PC-3 (cell line): ENCODE results near the gene FLAD1. TPM values are rescaled to one million over a fixed set of nuclear protein-coding genes. Genes with fewer than 3 reads are reported as not detected.

Experiments
- ATAC-seq: fragments of 200-7000 bp; cut with Tn5 transposase; 2 replicates; pipeline ENCODE4 v1.9.1; 2020; ENCODE audit warnings: mild to moderate bottlenecking, moderate library complexity
- BruUV-seq: library from RNA; stranded (reverse); fragments of 400-500 nt; replicated peaks from 2 replicates; lab custom pipeline; 2021; lab: Mats Ljungman, UMichigan
- CTCF ChIA-PET: fragments of 300-600 bp; sonication (Branson Sonifier 250); formaldehyde crosslinking; loops from one replicate; lab custom pipeline; 2022; ENCODE audit warnings: antibody characterized with exemption; lab: Charles Lee
- POLR2A ChIA-PET: fragments of 300-600 bp; sonication (Branson Sonifier 250); formaldehyde crosslinking; loops from one replicate; lab custom pipeline; 2022; ENCODE audit warnings: antibody characterized with exemption; ENCODE audit not compliant: unreplicated experiment; lab: Charles Lee
- DNase-seq: peaks from one replicate; pipeline ENCODE4 v3.0.0-alpha.2; 2015
- H2AFZ ChIP-seq: fragments of 300-600 bp; sonication (generic); 2 replicates; pipeline ENCODE4 v1.6.0; 2016; ENCODE audit warnings: antibody characterized with exemption, low read length
- H3F3A ChIP-seq: fragments of 300-600 bp; sonication (generic); one replicate; pipeline ENCODE4 v1.6.0; 2017; ENCODE audit warnings: antibody characterized with exemption, low read length, control low read depth, mild to moderate bottlenecking; ENCODE audit not compliant: unreplicated experiment
- H3K27ac ChIP-seq: fragments of 300-600 bp; sonication (generic); 2 replicates; pipeline ENCODE4 v1.5.1; 2016; ENCODE audit warnings: mild to moderate bottlenecking, low read length
- H3K27me3 ChIP-seq: fragments of 300-600 bp; sonication (generic); 2 replicates; pipeline ENCODE4 v1.6.1; 2016; ENCODE audit warnings: low read length, mixed read lengths
- H3K36me3 ChIP-seq: fragments of 300-600 bp; sonication (generic); 2 replicates; pipeline ENCODE4 v1.6.1; 2016; ENCODE audit warnings: low read depth, mixed run types, low read length, mixed read lengths
- H3K4me1 ChIP-seq: fragments of 300-600 bp; sonication (generic); 2 replicates; pipeline ENCODE4 v1.5.1; 2016; ENCODE audit warnings: low read length; ENCODE audit not compliant: insufficient read depth
- H3K4me2 ChIP-seq: fragments of 300-600 bp; sonication (generic); 2 replicates; pipeline ENCODE4 v1.6.0; 2016; ENCODE audit warnings: low read length
- H3K4me3 ChIP-seq: fragments of 300-600 bp; sonication (generic); 2 replicates; pipeline ENCODE4 v1.5.1; 2016; ENCODE audit warnings: mild to moderate bottlenecking, low read length, mixed read lengths
- H3K79me2 ChIP-seq: fragments of 300-600 bp; sonication (generic); 2 replicates; pipeline ENCODE4 v1.6.1; 2017; ENCODE audit warnings: low read length, mixed read lengths
- H3K9ac ChIP-seq: fragments of 300-600 bp; sonication (generic); 2 replicates; pipeline ENCODE4 v1.6.0; 2016; ENCODE audit warnings: mild to moderate bottlenecking, low read length
- H3K9me2 ChIP-seq: fragments of 300-600 bp; sonication (generic); replicated peaks from 2 replicates; pipeline ENCODE4 v1.6.1; 2016; ENCODE audit warnings: mixed run types, low read length, mixed read lengths
- H3K9me3 ChIP-seq: fragments of 300-600 bp; sonication (generic); 2 replicates; pipeline ENCODE4 v1.6.1; 2016; ENCODE audit warnings: low read length, mixed read lengths
- H4K20me1 ChIP-seq: fragments of 300-600 bp; sonication (generic); 2 replicates; pipeline ENCODE4 v1.6.1; 2016; ENCODE audit warnings: low read length, mixed read lengths
- CTCF ChIP-seq: fragments of 300-600 bp; sonication (generic); conservative IDR thresholded peaks from 2 replicates; pipeline ENCODE4 v1.5.1; 2017; ENCODE audit warnings: antibody characterized with exemption, low read depth, mild to moderate bottlenecking, low read length
- EZH2 ChIP-seq: fragments of 300-600 bp; sonication (generic); IDR thresholded peaks from one replicate; pipeline ENCODE4 v1.6.1; 2017; ENCODE audit warnings: antibody characterized with exemption, mild to moderate bottlenecking, low read length; ENCODE audit not compliant: unreplicated experiment
- EZH2phosphoT487 ChIP-seq: fragments of 300-600 bp; sonication (generic); IDR thresholded peaks from 2 replicates; pipeline ENCODE4 v1.6.1; 2018; ENCODE audit warnings: mild to moderate bottlenecking, antibody characterized with exemption, low read length, borderline replicate concordance
- intact Hi-C: fragments of 100-400 bp; cut with micrococcal nuclease; formaldehyde crosslinking; loops from 2 replicates; pipeline ENCODE4 v1.9.0; 2023
- total RNA-seq: library from RNA; depleted of rRNA; stranded (reverse); fragments of >200 nt; gene quantifications from 2 replicates; pipeline ENCODE4 v1.2.3, GENCODE V29; 2014

The FLAD1 gene
- total RNA-seq, 1 experiment from 2014 or later: 84.0 TPM

GRCh38 chr1:155033524-155033923 is 50.4 kb downstream of the FLAD1 start, which contains the start of the genes DCST1 and DCST2:
DCST1 (plus strand) TSS chr1:155033824; CDS start chr1:155034037, 213 bp downstream.
DCST2 (minus strand) TSS chr1:155033781; CDS start chr1:155033701, 80 bp downstream.
- Histone ChIP-seq H3K79me2 (no peaks in the 10 kb centered on the region), H3K27ac (no peak within 1 kb of the TSS), H3K4me2 (no peak within 1 kb of the TSS), H4K20me1 (no peaks in the 10 kb centered on the region), H3K9ac (no peak within 1 kb of the TSS), H3K9me3 (no peaks in the 10 kb centered on the region), H3K9me2 (no peaks in the 10 kb centered on the region), H3K4me1 (peaks cover 8% of the 10 kb centered on the region), H3K36me3 (no peaks in the 10 kb centered on the region), H3K27me3 (no peaks in the 10 kb centered on the region), H3K4me3 (no peak within 1 kb of the TSS), H2AFZ (no peak within 1 kb of the TSS), H3F3A (no peaks in the 10 kb centered on the region)
- intact Hi-C loops: no loop called here
- ATAC-seq (no peak), DNase-seq (no peak)
- no TSS peak for BruUV-seq
- CTCF ChIA-PET: no interaction called here
- POLR2A ChIA-PET: no interaction called here
- TF ChIP-seq EZH2phosphoT487 (no peak), CTCF (no peak), EZH2 (no peak)

GRCh38 chr1:155034318-155035208 is 51.4 kb downstream of the FLAD1 start:
- no peaks in the 10 kb centered on the region for H3K79me2 ChIP-seq
- peaks cover 18% of the 10 kb centered on the region for H3K4me1 ChIP-seq
- H2AFZ ChIP-seq: no peak overlapping the region
- DNase-seq: no peak
- CTCF ChIA-PET: no interaction called here
- H3K9me3 ChIP-seq: no peaks in the 10 kb centered on the region
- intact Hi-C loops: no loop called here
- no peaks in the 10 kb centered on the region for H3F3A ChIP-seq
- no peaks in the 10 kb centered on the region for H3K27me3 ChIP-seq
- no peaks in the 10 kb centered on the region for H3K9me2 ChIP-seq
- no peak overlapping the region for H3K27ac ChIP-seq
- POLR2A ChIA-PET: no interaction called here
- H3K36me3 ChIP-seq: no peaks in the 10 kb centered on the region
- no peak overlapping the region for H3K4me2 ChIP-seq
- no peak overlapping the region for H3K9ac ChIP-seq
- H3K4me3 ChIP-seq: no peak overlapping the region
- ATAC-seq: no peak
- H4K20me1 ChIP-seq: no peaks in the 10 kb centered on the region
- BruUV-seq: no TSS peak
- TF ChIP-seq EZH2phosphoT487 (no peak), EZH2 (no peak), CTCF (no peak)

- ATAC-seq: no peak
- Histone ChIP-seq H3K9me2 (no peaks in the 10 kb centered on the region), H3K79me2 (no peaks in the 10 kb centered on the region), H2AFZ (no peak overlapping the region), H3K9me3 (no peaks in the 10 kb centered on the region), H3K27ac (no peak overlapping the region), H3K9ac (no peak overlapping the region), H3F3A (no peaks in the 10 kb centered on the region), H3K4me2 (no peak overlapping the region), H3K27me3 (no peaks in the 10 kb centered on the region), H3K36me3 (no peaks in the 10 kb centered on the region), H4K20me1 (no peaks in the 10 kb centered on the region), H3K4me1 (peaks cover 18% of the 10 kb centered on the region), H3K4me3 (no peak overlapping the region)
- BruUV-seq: no TSS peak
- DNase-seq: no peak
- ChIA-PET CTCF (no interaction called here), POLR2A (no interaction called here)
- intact Hi-C loops: no loop called here
- no peak for TF ChIP-seq EZH2
- TF ChIP-seq CTCF: no peak
- no peak for TF ChIP-seq EZH2phosphoT487
These were observed 52.8 kb downstream of the FLAD1 start for GRCh38 chr1:155035936-155036335.
